WI38 (cell line): ENCODE data around the gene CRTAC1.

Experiments
- H3K4me3 ChIP-seq: 2 replicates; pipeline ENCODE4 v1.5.1; 2011; ENCODE audit warnings: low read depth, mild to moderate bottlenecking, control low read depth, low read length
- CTCF ChIP-seq: IDR thresholded peaks from 2 replicates; pipeline ENCODE4 v1.5.1; 2012; ENCODE audit warnings: low read depth, mild to moderate bottlenecking, control low read depth, low read length

Gene CRTAC1

DNA sequence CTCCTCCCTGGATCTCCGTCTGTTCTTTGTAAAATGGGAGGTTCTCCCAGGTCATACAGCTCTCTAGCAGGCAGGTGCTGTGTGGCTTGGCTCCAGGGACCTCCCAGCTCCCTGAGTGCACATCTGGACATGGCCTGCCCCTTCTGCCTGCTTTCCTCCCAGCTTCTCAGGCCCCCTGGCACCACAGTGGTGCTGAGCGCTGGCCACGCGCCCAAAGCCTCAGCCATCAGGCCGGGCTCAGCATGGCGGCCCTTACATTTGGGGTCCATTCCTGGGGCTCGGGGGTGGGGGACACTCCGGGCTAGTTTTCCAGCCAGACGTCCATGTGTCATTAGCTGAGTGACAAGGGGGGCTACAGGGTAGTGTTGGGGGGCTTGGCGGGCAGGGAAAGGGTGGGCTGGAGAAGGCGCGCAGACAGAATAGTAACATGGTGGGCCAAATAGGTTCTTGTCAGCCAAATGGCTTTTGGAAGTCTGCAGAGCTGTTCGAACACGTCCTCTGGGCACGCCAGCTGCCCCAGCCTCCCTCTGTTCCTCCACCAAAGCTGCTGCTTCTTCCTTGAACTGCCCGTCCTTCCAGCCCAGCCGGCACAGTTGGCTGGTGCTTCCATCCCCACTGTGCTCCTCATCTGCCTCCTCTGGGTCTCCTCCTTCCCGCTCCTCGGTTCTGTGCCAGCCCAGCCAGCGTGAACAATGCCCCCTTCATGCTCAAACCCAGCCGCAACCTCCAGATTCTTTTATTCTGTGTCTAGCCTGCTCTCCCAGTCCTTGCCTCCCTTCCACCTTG, 114.9 kb downstream of the CRTAC1 start:
- TF ChIP-seq CTCF: no peak
- H3K4me3 ChIP-seq: no peak overlapping the region

- peak; percentile 86 for TF ChIP-seq CTCF
- no peak overlapping the region for H3K4me3 ChIP-seq
These were observed 115.6 kb downstream of the CRTAC1 start for GRCh38 chr10:97914837-97915211.

- no peak for TF ChIP-seq CTCF
- no peak overlapping the region for H3K4me3 ChIP-seq
These were observed 116.1 kb downstream of the CRTAC1 start for GRCh38 chr10:97914171-97914836.

GRCh38 chr10:97913614-97914013, 116.8 kb downstream of the CRTAC1 start:
- TF ChIP-seq CTCF: no peak
- no peak overlapping the region for H3K4me3 ChIP-seq

- TF ChIP-seq CTCF: no peak
- H3K4me3 ChIP-seq: no peak overlapping the region
These were observed 117.2 kb downstream of the CRTAC1 start for GRCh38 chr10:97913193-97913592.

DNA sequence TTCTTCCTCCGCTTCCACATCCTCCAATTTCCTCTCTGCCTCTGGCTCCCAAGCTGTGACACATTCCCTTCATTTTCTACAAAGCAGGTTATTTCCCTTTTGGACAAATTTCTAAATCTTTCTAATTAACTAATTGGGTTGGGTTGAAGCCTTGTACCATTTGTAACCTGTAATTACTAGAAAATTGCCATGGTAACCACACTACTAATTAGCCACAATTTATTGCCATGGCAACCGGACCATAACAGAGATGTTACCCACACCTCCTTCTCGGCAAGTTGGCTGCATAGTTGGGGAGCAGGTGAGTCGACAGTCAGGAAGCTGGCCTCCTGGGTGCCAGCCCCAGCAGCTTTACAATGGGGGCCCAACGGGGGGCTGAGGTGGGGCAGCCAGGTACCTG, 119.2 kb downstream of the CRTAC1 start:
- no peak for TF ChIP-seq CTCF
- H3K4me3 ChIP-seq: no peak overlapping the region

GRCh38 chr10:97910661-97911060, 119.8 kb downstream of the CRTAC1 start:
- no peak for TF ChIP-seq CTCF
- H3K4me3 ChIP-seq: no peak overlapping the region
